ENCODE results near the gene POP4.

POP4 gene

DNA sequence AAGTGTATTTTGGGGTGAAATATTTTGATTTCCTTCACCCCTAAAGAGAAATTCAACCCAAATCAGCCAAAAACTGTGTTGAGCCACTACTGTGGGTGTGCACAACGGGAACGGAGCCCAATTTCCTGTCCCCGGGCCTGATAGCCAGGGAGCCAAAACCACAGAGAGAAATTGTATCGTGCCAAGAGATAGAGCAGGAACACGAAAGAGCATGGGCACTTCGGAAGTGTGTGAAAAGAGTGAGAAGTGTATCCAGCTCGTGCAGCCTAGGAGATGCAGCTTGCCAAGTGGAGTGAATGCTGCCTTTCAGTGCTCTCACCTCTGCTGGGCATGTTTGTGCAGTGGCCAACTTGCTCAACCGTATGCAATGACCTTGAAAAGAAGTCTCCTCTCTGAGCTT lies 39.8 kb downstream of the POP4 start:
- TF ChIP-seq, protein P1, sequence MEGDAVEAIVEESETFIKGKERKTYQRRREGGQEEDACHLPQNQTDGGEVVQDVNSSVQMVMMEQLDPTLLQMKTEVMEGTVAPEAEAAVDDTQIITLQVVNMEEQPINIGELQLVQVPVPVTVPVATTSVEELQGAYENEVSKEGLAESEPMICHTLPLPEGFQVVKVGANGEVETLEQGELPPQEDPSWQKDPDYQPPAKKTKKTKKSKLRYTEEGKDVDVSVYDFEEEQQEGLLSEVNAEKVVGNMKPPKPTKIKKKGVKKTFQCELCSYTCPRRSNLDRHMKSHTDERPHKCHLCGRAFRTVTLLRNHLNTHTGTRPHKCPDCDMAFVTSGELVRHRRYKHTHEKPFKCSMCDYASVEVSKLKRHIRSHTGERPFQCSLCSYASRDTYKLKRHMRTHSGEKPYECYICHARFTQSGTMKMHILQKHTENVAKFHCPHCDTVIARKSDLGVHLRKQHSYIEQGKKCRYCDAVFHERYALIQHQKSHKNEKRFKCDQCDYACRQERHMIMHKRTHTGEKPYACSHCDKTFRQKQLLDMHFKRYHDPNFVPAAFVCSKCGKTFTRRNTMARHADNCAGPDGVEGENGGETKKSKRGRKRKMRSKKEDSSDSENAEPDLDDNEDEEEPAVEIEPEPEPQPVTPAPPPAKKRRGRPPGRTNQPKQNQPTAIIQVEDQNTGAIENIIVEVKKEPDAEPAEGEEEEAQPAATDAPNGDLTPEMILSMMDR (IDR thresholded peaks at IDR 0.05; ENCODE audit: low read length, missing control alignments) = no peak
- DNase-seq (ENCODE audit: low read depth) = peak; percentile 83

DNA sequence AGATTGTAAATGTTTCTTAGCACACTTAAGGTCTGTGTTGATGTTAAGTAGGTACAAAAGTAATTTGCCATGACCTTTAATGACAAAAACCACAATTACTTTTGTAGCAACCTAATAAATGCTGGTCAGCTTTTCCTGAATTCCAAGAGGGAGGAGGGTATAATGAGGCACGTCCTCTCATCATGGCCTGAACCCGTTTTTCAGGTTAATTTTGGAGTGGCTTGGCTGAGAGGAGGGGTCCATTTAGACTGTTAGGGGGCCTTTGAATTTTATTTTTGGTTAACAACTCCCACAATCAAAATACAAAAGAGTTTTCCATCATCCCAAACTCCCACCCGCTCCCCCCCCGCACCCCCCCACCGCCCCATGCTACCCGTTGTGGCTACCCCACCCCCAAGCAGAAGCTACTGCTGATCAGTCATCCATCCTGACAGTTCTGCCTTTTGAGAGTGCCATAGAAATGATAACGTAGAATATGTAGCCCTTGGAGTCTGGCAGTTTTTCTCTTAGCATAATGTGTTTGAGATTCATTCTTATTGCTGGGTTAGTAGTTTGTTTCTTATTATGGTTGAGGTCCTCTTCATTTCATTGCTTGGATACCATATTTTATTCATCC lies 44.8 kb downstream of the POP4 start:
- H3K4me3 ChIP-seq (replicated peaks; ENCODE audit: low read depth, low read length) = no peak overlapping the region
- DNase-seq (ENCODE audit: low read depth) = no peak
- TF ChIP-seq, protein P1 (IDR thresholded peaks at IDR 0.05; ENCODE audit: low read length, missing control alignments) = no peak

More for the DNA sequence above, 39.8 kb downstream of the POP4 start:
- H3K4me3 ChIP-seq (replicated peaks; ENCODE audit: low read depth, low read length) = no peak overlapping the region

DNA sequence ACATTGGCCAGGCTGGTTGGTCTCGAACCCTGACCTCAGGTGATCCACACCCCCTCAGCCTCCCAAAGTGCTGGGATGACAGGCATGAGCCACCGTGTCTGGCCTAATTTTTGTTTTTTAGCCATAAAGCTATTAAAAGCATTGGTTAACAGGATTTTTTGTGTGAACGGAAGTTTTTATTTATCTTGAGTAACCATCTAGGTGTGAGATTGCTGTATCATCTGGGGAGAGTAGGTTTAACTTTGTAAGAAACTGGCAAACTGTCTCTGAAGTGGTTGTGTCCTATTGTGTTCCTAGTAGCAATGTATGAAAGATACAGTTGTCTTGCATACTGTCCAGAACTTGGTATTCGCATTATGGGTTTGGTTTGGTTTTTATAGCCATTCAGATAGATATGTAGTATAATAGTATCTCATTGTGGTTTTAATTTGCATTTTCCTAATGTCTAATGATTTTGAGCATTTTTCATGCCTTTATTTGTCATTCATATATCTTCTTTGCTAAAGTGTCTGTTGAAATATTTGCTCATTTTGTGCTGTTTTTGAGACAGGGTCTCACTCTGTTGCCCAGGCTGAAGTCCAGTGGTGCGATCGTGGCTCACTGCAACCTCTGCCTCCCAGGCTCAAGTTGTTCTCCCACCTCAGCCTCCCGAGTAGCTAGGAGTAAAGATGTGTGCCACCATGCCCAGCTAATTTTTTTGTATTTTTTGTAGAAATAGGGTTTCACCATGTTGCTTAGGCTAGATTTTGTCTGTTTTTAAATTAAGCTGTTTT lies 45.7 kb downstream of the POP4 start:
- no peak overlapping the region for H3K4me3 ChIP-seq (replicated peaks; ENCODE audit: low read depth, low read length)
- TF ChIP-seq, protein P1 (IDR thresholded peaks at IDR 0.05; ENCODE audit: low read length, missing control alignments) = no peak
- DNase-seq (ENCODE audit: low read depth) = no peak

DNA sequence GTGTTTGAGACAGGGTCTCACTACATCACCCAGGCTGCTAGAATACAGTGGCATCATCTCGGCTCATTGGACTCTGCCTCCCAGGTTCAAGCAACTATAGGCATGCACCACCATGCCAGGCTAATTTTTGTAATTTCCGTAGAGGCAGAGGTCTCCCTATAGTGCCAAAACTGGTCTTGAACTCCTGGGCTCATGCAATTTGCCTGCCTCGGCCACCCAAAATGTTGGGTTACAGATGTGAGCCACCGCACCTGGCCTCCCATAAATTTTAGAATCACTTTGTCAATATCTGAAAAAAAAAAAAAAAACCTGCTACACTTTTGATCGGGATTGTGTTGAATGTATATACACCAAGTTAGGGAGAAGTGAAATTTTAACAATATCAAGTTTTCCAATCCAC lies 47.3 kb downstream of the POP4 start:
- H3K4me3 ChIP-seq (replicated peaks; ENCODE audit: low read depth, low read length) = no peak overlapping the region
- no peak for DNase-seq (ENCODE audit: low read depth)
- TF ChIP-seq, protein P1 (IDR thresholded peaks at IDR 0.05; ENCODE audit: low read length, missing control alignments) = no peak

DNA sequence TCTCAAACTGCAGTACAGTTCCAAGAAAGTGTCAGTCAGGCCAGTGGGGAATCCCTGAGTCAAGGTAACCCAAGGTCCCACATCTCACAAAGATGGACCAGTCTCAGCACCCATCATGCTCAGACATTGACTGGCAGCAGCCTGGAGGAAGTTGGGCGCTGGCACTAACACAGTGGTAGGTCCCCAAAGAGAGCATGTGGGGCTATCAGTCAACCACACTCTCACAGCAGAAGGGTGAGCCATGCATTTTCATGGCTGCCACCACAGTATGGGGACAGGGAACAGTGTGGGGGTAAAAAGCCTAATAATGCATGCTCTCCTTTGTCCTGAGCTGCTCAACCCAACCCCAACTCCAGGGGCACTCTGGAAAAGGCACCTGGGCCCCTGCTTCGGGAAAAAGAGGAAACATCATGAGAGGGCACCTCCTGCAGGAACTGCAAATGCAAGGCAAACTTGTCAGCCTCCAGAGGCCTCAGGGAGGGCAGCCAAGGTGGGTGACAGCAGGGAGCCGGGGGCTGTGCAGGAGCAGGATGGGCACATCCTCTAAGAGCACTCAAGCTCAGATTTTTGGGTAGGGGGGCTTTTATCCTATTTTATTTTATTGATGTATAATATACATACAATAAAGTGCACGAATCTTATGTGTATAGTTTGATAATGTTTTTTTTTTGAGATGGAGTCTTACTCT lies 49.7 kb downstream of the POP4 start:
- H3K4me3 ChIP-seq (replicated peaks; ENCODE audit: low read depth, low read length) = no peak overlapping the region
- no peak for DNase-seq (ENCODE audit: low read depth)
- TF ChIP-seq, protein P1 (IDR thresholded peaks at IDR 0.05; ENCODE audit: low read length, missing control alignments) = no peak

DNA sequence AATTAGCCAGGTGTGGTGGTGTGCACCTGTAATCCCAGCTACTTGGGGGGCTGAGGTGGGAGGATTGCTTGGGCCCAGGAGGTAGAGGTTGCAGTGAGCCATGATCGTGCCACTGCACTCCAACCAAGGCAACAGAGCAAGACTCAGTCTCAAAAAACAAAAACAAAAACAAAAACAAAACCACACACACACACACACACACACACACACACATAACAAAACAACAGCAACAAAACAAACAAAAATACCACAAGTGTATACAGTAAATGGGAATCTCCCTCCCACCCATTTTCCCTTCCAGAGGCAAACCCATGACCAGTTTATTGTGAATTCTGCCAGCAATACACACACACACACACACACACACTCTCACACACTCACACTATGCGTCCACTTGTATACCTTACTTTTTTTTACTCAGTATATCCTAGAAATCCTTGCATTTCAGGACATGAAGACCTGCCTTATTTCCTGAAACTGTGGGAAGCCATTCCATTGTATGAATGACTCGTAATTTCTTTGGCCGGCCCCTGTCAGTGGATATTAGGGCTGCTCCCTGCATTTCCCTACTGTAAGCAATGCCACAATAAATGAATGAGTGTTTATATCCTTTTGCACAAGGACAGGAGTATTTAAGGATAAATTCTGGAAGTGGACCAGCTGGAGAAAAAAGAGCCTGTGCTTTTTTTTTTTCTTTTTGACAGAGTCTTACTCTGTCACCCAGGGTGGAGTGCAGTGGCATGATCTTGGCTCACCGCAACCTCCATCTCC lies 52.3 kb downstream of the POP4 start:
- TF ChIP-seq, protein P1 (IDR thresholded peaks at IDR 0.05; ENCODE audit: low read length, missing control alignments) = no peak
- H3K4me3 ChIP-seq (replicated peaks; ENCODE audit: low read depth, low read length) = no peak overlapping the region
- no peak for DNase-seq (ENCODE audit: low read depth)

Measured in fibroblast of pulmonary artery (primary cell).